Thyroid gland (tissue), 4 donors: ENCODE data around the gene ABHD18. TPM values are rescaled to one million over a fixed set of nuclear protein-coding genes. Genes with fewer than 3 reads are reported as not detected.
"Not testable (repeated sequence)": the region's sequence is repeated elsewhere in the genome, so short reads cannot be mapped to it uniquely, and the experiment has no call there.

Experiments used
- DNase-seq, 2 donors: peaks; one replicate each; pipeline ENCODE4 v3.0.0-alpha.2; 2019
- H3K27ac ChIP-seq, 3 donors: fragments of 200-600 bp; sonication (generic); 1 replicate in 2 of 3; 2 replicates in 1 of 3; pipeline ENCODE4 v1.5.1; 2016 to 2019; ENCODE audit warnings: mild to moderate bottlenecking in 1 of 3, moderate library complexity in 1 of 3
- H3K27me3 ChIP-seq: fragments of 200-600 bp; sonication (generic); one replicate; pipeline ENCODE4 v1.5.1; 2019
- H3K36me3 ChIP-seq, 2 donors: fragments of 200-600 bp; sonication (generic); one replicate each; pipeline ENCODE4 v1.5.1; 2016 to 2019
- H3K4me1 ChIP-seq, 2 donors: fragments of 200-600 bp; sonication (generic); one replicate each; pipeline ENCODE4 v1.5.1; 2017 to 2019
- H3K4me3 ChIP-seq, 3 donors: fragments of 200-600 bp; sonication (generic); replicated peaks in 1 of 3; 1 replicate in 2 of 3; 2 replicates in 1 of 3; pipeline ENCODE4 v1.5.1; 2016; ENCODE audit warnings: mild to moderate bottlenecking in 1 of 3
- H3K9me3 ChIP-seq: fragments of 200-600 bp; sonication (generic); one replicate; pipeline ENCODE4 v1.5.1; 2017
- POLR2A ChIP-seq, 2 donors: fragments of 450-650 bp; IDR thresholded peaks; one replicate each; pipeline ENCODE4 v1.6.1; 2017; ENCODE audit warnings: antibody characterized with exemption in 2 of 2, mild to moderate bottlenecking in 2 of 2, moderate library complexity in 1 of 2
- WGBS, 2 donors: methylation state at CpG; one replicate each; pipeline ENCODE4 v1.1.5; 2017; 5-methylcytosine and 5-hydroxymethylcytosine counted together
- intact Hi-C: fragments of 100-400 bp; cut with DNase I; formaldehyde crosslinking; loops from one replicate; pipeline ENCODE4 v1.15.1; 2023
- total RNA-seq, 4 donors: library from RNA; depleted of rRNA; stranded (reverse); fragments of >200 nt; gene quantifications; one replicate each; pipeline ENCODE4 v1.2.3, GENCODE V29; 2016
- TF ChIP-seq, protein P1 (sequence below), 6 experiments: fragments of 200-600 bp in 3 of 6; fragments of 450-650 bp in 3 of 6; sonication (generic) in 3 of 6; IDR thresholded peaks; one replicate each; pipeline ENCODE4 v1.5.1; 2016 to 2019; ENCODE audit warnings: antibody characterized with exemption in 6 of 6, mild to moderate bottlenecking in 2 of 6, inconsistent platforms in 1 of 6, moderate library complexity in 1 of 6

Gene ABHD18
- total RNA-seq, 4 donors from 2014 or later: 14.6 to 28.2 (median 18.5) TPM

DNA sequence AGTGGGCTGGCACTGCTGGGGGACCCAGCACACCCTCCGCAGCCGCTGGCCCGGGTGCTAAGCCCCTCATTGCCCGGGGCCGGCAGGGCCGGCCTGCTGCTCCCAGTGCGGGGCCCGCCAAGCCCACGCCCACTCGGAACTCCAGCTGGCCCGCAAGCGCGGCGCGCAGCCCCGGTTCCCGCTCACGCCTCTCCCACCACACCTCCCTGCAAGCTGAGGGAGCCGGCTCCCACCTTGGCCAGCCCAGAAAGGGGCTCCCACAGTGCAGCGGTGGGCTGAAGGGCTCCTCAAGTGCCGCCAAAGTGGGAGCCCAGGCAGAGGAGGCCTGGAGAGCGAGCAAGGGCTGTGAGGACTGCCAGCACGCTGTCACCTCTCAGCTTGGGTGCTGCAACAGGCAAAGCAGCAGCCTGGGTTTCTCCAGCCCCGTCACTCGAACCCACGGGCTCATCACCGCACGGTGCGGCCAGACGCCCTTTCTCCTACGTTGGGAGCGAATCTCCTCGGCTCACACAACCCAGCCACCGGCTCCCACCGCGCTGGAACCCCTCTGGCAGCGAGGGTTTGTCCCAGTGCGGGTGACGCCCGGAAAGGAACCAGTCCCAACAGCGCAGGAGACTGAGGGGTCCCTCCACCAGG, 662 bp upstream of the ABHD18 start:
- peak overlapping the region; percentile 91 to 95 (median 91) for H3K4me3 ChIP-seq
- H3K4me1 ChIP-seq, DNase-seq, H3K9me3 ChIP-seq, H3K27me3 ChIP-seq, H3K36me3 ChIP-seq: not testable (repeated sequence)
- intact Hi-C loops: loop anchor here (10.0 kb wide), 2 partner anchors 90 to 850 kb away; no protein-coding TSS in a partner anchor
- 0 to 4% methylated on average over 10 to 17 of the region's 41 CpGs for WGBS, 2 donors
- peak in 1 of 2 donors; percentile 17 for TF ChIP-seq POLR2A (IDR thresholded peaks at IDR 0.05)
- H3K27ac ChIP-seq: peak overlapping the region; percentile 79 to 96 (median 87)

DNA sequence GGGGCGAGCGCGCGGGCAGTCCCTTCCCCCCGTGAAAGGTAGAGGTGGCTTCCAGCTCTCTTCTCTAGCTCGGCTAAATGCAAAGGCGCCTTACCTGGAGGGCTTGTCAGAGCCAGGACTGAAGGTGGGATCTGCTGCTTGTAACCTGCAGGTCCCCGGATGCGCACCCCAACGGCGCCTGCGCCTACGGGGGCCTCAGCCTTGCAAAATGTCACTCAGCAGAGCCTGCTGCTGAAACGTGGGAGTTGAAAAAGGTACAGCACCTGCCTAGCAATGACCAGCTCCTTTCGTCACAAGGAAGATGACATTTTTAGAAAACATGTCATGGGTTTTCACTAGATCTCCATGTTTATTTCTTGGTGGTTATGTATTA, 583 bp downstream of the ABHD18 start:
- Histone ChIP-seq H3K4me1 (peaks cover 3 to 5% of the 10 kb centered on the region in 2 donors), H3K36me3 (no peaks in the 10 kb centered on the region), H3K27ac (peak overlapping the region; percentile 81 to 96 (median 87)), H3K27me3 (no peaks in the 10 kb centered on the region), H3K9me3 (no peaks in the 10 kb centered on the region), H3K4me3 (peak overlapping the region; percentile 72 to 91 (median 91))
- peak; percentile 77 to 78 for DNase-seq
- TF ChIP-seq POLR2A (IDR thresholded peaks at IDR 0.05): no peak
- TF ChIP-seq, protein P1, sequence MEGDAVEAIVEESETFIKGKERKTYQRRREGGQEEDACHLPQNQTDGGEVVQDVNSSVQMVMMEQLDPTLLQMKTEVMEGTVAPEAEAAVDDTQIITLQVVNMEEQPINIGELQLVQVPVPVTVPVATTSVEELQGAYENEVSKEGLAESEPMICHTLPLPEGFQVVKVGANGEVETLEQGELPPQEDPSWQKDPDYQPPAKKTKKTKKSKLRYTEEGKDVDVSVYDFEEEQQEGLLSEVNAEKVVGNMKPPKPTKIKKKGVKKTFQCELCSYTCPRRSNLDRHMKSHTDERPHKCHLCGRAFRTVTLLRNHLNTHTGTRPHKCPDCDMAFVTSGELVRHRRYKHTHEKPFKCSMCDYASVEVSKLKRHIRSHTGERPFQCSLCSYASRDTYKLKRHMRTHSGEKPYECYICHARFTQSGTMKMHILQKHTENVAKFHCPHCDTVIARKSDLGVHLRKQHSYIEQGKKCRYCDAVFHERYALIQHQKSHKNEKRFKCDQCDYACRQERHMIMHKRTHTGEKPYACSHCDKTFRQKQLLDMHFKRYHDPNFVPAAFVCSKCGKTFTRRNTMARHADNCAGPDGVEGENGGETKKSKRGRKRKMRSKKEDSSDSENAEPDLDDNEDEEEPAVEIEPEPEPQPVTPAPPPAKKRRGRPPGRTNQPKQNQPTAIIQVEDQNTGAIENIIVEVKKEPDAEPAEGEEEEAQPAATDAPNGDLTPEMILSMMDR (IDR thresholded peaks at IDR 0.05): no peak
- intact Hi-C loops: loop anchor here (10.0 kb wide), 2 partner anchors 89 to 849 kb away; no protein-coding TSS in a partner anchor
- 0% methylated on average over 8 to 15 of the region's 15 CpGs for WGBS, 2 donors

DNA sequence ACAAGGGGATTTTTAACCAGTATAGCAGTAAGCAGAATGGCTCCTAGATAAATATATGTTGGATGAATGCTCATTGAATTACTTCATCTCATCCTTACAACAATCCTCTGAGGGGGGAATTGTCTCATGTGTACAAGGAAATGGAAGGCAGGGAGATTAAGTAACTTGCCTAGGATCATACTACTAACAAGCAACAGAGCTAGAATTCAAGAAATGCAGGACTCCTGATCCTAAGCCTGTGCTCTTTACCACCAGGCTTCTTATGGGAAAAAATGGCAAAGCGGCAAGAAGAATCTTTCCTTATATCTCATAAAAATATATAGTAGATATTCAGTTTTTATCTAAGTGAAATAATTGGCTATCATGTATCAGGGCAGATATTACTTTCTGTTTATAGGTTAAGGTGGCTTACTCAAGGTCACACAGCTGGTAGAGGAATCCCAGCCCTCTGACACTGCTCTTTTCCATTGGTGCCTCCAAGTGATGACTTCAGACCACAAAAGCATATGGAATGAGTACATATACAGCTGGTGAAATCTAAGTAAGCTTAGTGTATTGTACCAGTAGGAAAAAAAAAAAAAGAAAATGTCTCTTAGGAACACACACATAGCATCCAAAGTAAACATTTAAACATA, 2.1 kb downstream of the ABHD18 start:
- Histone ChIP-seq H3K27ac (no peak overlapping the region), H3K4me3 (no peak overlapping the region), H3K4me1 (peaks cover 3 to 5% of the 10 kb centered on the region in 2 donors), H3K9me3 (no peaks in the 10 kb centered on the region), H3K36me3 (no peaks in the 10 kb centered on the region), H3K27me3 (no peaks in the 10 kb centered on the region)
- WGBS, 2 donors: 98 to 100% methylated on average over 1 of the region's 1 CpG
- DNase-seq: no peak
- TF ChIP-seq, protein P1 (IDR thresholded peaks at IDR 0.05): no peak
- no peak for TF ChIP-seq POLR2A (IDR thresholded peaks at IDR 0.05)
- intact Hi-C loops: loop anchor here (10.0 kb wide), 2 partner anchors 88 to 848 kb away; no protein-coding TSS in a partner anchor

DNA sequence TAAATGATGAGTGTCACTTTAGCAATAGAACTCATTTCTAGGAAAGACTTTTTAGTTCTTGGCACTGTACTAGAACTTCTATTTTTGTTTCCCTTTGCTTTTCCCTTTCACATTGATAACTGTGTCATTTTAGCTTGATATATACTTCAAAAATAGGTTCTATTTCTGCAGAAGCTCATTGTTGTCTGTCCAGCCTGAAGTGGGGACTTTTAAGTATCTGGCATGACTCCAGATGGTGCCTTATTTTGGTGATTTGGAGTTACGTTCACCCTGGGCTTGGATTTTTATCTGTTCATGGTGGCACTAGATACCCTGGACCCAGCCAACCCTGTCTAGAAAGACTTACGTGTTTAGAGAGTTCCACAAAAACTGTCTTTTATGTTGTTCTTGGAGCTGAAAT, 3.4 kb downstream of the ABHD18 start:
- Histone ChIP-seq H3K4me1 (peaks cover 0 to 5% of the 10 kb centered on the region in 2 donors), H3K9me3 (no peaks in the 10 kb centered on the region), H3K36me3 (no peaks in the 10 kb centered on the region), H3K4me3 (no peak overlapping the region), H3K27me3 (no peaks in the 10 kb centered on the region), H3K27ac (no peak overlapping the region)
- no peak for DNase-seq
- intact Hi-C loops: loop anchor here (10.0 kb wide), 2 partner anchors 86 to 846 kb away; no protein-coding TSS in a partner anchor
- WGBS, 2 donors: 51 to 53% methylated on average over 2 of the region's 2 CpGs
- no peak for TF ChIP-seq POLR2A (IDR thresholded peaks at IDR 0.05)
- TF ChIP-seq, protein P1 (IDR thresholded peaks at IDR 0.05): no peak

DNA sequence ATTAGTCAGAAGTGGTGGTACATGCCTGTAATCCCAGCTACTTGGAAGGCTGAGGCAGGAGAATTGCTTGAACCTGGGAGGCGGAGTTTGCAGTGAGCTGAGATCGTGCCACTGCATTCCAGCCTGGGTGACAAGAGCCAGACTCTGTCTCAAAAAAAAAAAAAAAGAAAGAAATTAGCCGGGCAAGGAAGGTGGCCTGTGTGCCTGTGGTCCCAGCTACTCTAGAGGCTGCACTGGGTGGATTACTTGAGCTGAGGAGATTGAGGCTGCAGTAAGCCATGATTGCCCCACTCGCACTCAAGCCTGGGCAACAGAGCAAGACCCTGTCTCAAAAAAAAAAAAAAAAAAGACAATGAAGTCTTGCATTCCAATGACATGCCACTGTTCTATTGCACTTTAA, 5.7 kb downstream of the ABHD18 start:
- H3K27me3 ChIP-seq, H3K4me1 ChIP-seq, H3K9me3 ChIP-seq, intact Hi-C loops, H3K4me3 ChIP-seq, H3K36me3 ChIP-seq, H3K27ac ChIP-seq: not testable (repeated sequence)
- 64 to 66% methylated on average over 4 of the region's 4 CpGs for WGBS, 2 donors
- DNase-seq: peak in 1 of 2 donors; percentile 8
